PC-3 (cell line): ENCODE results near the gene PTPRF.

Source experiments
- CTCF ChIP-seq: fragments of 300-600 bp; sonication (generic); conservative IDR thresholded peaks from 2 replicates; pipeline ENCODE4 v1.5.1; 2017; ENCODE audit warnings: antibody characterized with exemption, low read depth, mild to moderate bottlenecking, low read length
- EZH2 ChIP-seq: fragments of 300-600 bp; sonication (generic); IDR thresholded peaks from one replicate; pipeline ENCODE4 v1.6.1; 2017; ENCODE audit warnings: antibody characterized with exemption, mild to moderate bottlenecking, low read length; ENCODE audit not compliant: unreplicated experiment
- EZH2phosphoT487 ChIP-seq: fragments of 300-600 bp; sonication (generic); IDR thresholded peaks from 2 replicates; pipeline ENCODE4 v1.6.1; 2018; ENCODE audit warnings: mild to moderate bottlenecking, antibody characterized with exemption, low read length, borderline replicate concordance

GRCh38 chr1:43660355-43660754 is 129.7 kb downstream of the PTPRF start:
- no peak for TF ChIP-seq EZH2
- TF ChIP-seq CTCF, result no peak
- no peak for TF ChIP-seq EZH2phosphoT487
